ACC112 (cell line): ENCODE measurements around the gene PIAS1.

Source experiments
- H2AFZ ChIP-seq: fragments of 200-600 bp; sonication (generic); one replicate; pipeline ENCODE4 v1.6.0; 2017; ENCODE audit warnings: antibody characterized with exemption, low read length; ENCODE audit not compliant: unreplicated experiment
- H3K27ac ChIP-seq: fragments of 200-600 bp; sonication (generic); 2 replicates; pipeline ENCODE4 v1.5.1; 2014; ENCODE audit warnings: low read depth, mild to moderate bottlenecking, antibody characterized with exemption, low read length, moderate library complexity
- H3K27me3 ChIP-seq: fragments of 200-600 bp; sonication (generic); 2 replicates; pipeline ENCODE4 v1.6.1; 2014; ENCODE audit warnings: mild to moderate bottlenecking, antibody characterized with exemption, low read length, moderate library complexity, mixed read lengths; ENCODE audit not compliant: insufficient read depth
- H3K36me3 ChIP-seq: fragments of 200-600 bp; sonication (generic); 2 replicates; pipeline ENCODE4 v1.6.1; 2016; ENCODE audit warnings: mild to moderate bottlenecking, antibody characterized with exemption, low read length, moderate library complexity, mixed read lengths; ENCODE audit not compliant: insufficient read depth
- H3K4me1 ChIP-seq: fragments of 200-600 bp; sonication (generic); one replicate; pipeline ENCODE4 v1.6.1; 2016; ENCODE audit warnings: low read length, mixed read lengths; ENCODE audit not compliant: insufficient read depth, unreplicated experiment, control insufficient read depth
- H3K4me3 ChIP-seq: fragments of 200-600 bp; sonication (generic); 2 replicates; pipeline ENCODE4 v1.5.1; 2014; ENCODE audit warnings: mild to moderate bottlenecking, low read depth, low read length
- H3K79me2 ChIP-seq: fragments of 200-600 bp; sonication (generic); one replicate; pipeline ENCODE4 v1.6.0; 2016; ENCODE audit warnings: low read length; ENCODE audit not compliant: control insufficient read depth, unreplicated experiment, insufficient read depth

Gene PIAS1

GRCh38 chr15:68085052-68085451 lies 30.9 kb downstream of the PIAS1 start:
- Histone ChIP-seq H3K36me3 (peaks cover 8% of the 10 kb centered on the region; the same call in 1 of the 2 replicates), H3K27me3 (no peaks in the 10 kb centered on the region), H3K79me2 (peaks cover 71% of the 10 kb centered on the region), H3K4me3 (no peak overlapping the region), H3K4me1 (no peaks in the 10 kb centered on the region), H2AFZ (no peak overlapping the region), H3K27ac (no peak overlapping the region)

DNA sequence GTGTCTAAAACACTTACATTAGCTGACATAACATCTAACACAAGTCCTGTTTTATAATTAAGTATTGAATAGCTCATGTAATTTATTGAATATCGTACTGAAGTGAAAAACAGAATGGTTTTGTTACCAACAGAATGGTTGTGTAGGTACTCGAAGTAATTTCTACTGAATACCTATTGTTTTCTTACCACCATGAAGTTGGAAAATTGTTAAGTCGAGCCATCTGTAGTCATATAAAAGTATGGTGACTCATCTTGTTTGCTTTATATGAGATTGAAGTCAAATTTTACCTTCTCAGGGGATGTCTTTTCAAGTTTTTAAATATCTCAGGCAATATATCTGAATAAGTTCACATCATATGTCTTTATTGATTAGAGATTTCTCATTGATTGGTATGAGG lies 37.6 kb downstream of the PIAS1 start:
- Histone ChIP-seq H2AFZ (no peak overlapping the region), H3K4me1 (no peaks in the 10 kb centered on the region), H3K27ac (no peak overlapping the region), H3K79me2 (peaks cover 43% of the 10 kb centered on the region), H3K36me3 (peaks cover 28% of the 10 kb centered on the region), H3K27me3 (no peaks in the 10 kb centered on the region), H3K4me3 (no peak overlapping the region)

- Histone ChIP-seq H2AFZ (no peak overlapping the region), H3K27me3 (no peaks in the 10 kb centered on the region), H3K27ac (no peak overlapping the region), H3K4me3 (no peak overlapping the region), H3K4me1 (no peaks in the 10 kb centered on the region), H3K36me3 (peaks cover 31% of the 10 kb centered on the region), H3K79me2 (peaks cover 42% of the 10 kb centered on the region)
These were observed 42.0 kb downstream of the PIAS1 start for GRCh38 chr15:68096099-68096498.

DNA sequence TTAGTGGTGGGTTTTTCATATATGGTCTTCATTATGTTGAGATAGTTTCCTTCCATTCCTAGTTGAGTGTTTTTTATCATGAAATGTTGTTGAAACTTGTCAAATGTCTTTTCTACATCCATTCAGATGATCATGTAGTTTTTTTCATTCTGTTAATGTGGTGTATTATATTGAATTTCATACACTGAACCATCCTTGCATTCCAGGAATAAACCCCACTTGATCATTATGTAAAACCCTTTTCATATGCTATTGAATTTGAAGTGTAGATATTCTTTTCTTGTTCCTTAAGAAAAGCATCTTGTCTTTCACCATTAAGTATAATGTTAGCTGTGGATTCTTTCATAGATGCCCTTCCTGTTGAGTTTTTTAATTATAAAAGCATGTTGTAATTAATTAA lies 42.9 kb downstream of the PIAS1 start:
- H3K79me2 ChIP-seq: peaks cover 50% of the 10 kb centered on the region
- peaks cover 34% of the 10 kb centered on the region for H3K36me3 ChIP-seq

DNA sequence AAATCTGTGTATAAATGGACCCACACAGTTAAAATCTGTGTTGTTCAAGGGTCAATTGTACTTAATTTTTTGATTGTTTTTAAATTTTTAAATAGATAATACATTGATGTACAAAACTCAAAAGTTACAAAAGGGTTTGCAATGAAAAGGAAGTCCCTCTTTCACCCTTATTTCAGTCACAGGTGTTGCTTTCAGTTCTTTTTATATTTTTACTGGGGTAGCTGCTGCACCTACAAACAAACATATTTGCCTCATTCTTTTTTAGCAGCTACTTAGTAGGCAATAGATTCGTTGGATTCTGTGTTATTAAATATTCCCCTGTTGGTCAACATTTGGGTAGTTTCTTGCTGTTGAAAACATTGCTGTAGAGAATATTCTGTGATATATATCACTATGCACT lies 44.4 kb downstream of the PIAS1 start:
- Histone ChIP-seq H3K79me2 (peaks cover 48% of the 10 kb centered on the region), H3K36me3 (peaks cover 40% of the 10 kb centered on the region)

More for the DNA sequence above, 42.9 kb downstream of the PIAS1 start:
- H2AFZ ChIP-seq: no peak overlapping the region
- H3K4me1 ChIP-seq: no peaks in the 10 kb centered on the region
- H3K4me3 ChIP-seq: no peak overlapping the region
- H3K27me3 ChIP-seq: no peaks in the 10 kb centered on the region
- H3K27ac ChIP-seq: no peak overlapping the region

GRCh38 chr15:68100194-68100593 lies 46.1 kb downstream of the PIAS1 start:
- Histone ChIP-seq H3K36me3 (peaks cover 36% of the 10 kb centered on the region), H2AFZ (no peak overlapping the region), H3K4me1 (no peaks in the 10 kb centered on the region), H3K27me3 (no peaks in the 10 kb centered on the region), H3K79me2 (peaks cover 53% of the 10 kb centered on the region), H3K27ac (no peak overlapping the region), H3K4me3 (no peak overlapping the region)

More for the DNA sequence above, 44.4 kb downstream of the PIAS1 start:
- H3K4me3 ChIP-seq: no peak overlapping the region
- H2AFZ ChIP-seq: no peak overlapping the region
- H3K27me3 ChIP-seq: no peaks in the 10 kb centered on the region
- no peak overlapping the region for H3K27ac ChIP-seq
- no peaks in the 10 kb centered on the region for H3K4me1 ChIP-seq

- Histone ChIP-seq H3K36me3 (peaks cover 17% of the 10 kb centered on the region), H2AFZ (no peak overlapping the region), H3K4me3 (no peak overlapping the region), H3K79me2 (peaks cover 64% of the 10 kb centered on the region), H3K27ac (no peak overlapping the region), H3K27me3 (no peaks in the 10 kb centered on the region), H3K4me1 (peaks cover 15% of the 10 kb centered on the region)
These were observed 49.5 kb downstream of the PIAS1 start for GRCh38 chr15:68103603-68104002.

GRCh38 chr15:68106656-68107055 lies 52.5 kb downstream of the PIAS1 start:
- no peak overlapping the region for H2AFZ ChIP-seq
- peaks cover 69% of the 10 kb centered on the region for H3K79me2 ChIP-seq
- 0 out of 2 replicates have a peak overlapping the region, but pooled peaks have one; percentile 7 for H3K27ac ChIP-seq
- H3K36me3 ChIP-seq: peaks cover 15% of the 10 kb centered on the region
- no peak overlapping the region for H3K4me3 ChIP-seq
- H3K4me1 ChIP-seq: peaks cover 15% of the 10 kb centered on the region
- no peaks in the 10 kb centered on the region for H3K27me3 ChIP-seq

- no peaks in the 10 kb centered on the region for H3K27me3 ChIP-seq
- H3K4me1 ChIP-seq: peaks cover 20% of the 10 kb centered on the region
- H3K27ac ChIP-seq: no peak overlapping the region
- peaks cover 13% of the 10 kb centered on the region for H3K36me3 ChIP-seq
- no peak overlapping the region for H3K4me3 ChIP-seq
- H3K79me2 ChIP-seq: peaks cover 68% of the 10 kb centered on the region
- no peak overlapping the region for H2AFZ ChIP-seq
These were observed 53.0 kb downstream of the PIAS1 start for GRCh38 chr15:68107142-68107541.

DNA sequence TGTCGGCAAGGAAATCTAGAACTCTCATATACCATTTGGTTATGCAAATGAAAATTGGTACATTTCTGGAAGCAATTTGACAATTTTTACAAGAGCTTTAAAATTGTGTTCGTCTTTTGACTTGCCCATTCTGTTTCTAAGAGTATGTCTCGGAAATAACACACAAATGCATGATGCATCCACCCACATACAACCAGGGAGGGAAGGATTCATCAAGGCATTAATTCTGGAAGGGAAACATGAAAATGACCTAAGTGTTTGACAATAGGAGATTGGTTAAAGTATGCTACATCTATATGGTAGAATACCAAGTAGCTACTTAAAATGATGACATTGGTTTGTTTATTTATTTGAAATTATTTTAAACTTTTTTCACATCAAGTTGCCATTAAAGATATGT lies 58.6 kb downstream of the PIAS1 start:
- Histone ChIP-seq H3K4me3 (peak overlapping the region; percentile 75; the same call in 1 of the 2 replicates), H3K27me3 (no peaks in the 10 kb centered on the region), H2AFZ (no peak overlapping the region), H3K36me3 (no peaks in the 10 kb centered on the region), H3K79me2 (peaks cover 84% of the 10 kb centered on the region), H3K4me1 (peaks cover 37% of the 10 kb centered on the region), H3K27ac (no peak overlapping the region; the same call in 1 of the 2 replicates)

GRCh38 chr15:68113273-68113672 lies 59.2 kb downstream of the PIAS1 start:
- H3K27ac ChIP-seq: peak overlapping the region; percentile 50
- H2AFZ ChIP-seq: no peak overlapping the region
- no peaks in the 10 kb centered on the region for H3K27me3 ChIP-seq
- peaks cover 37% of the 10 kb centered on the region for H3K4me1 ChIP-seq
- H3K36me3 ChIP-seq: no peaks in the 10 kb centered on the region
- peaks cover 81% of the 10 kb centered on the region for H3K79me2 ChIP-seq
- peak overlapping the region; percentile 75 for H3K4me3 ChIP-seq
